NCI-H2171 (cell line): Measurements from ENCODE around the gene AIFM1.

ENCODE experiments used
- DNase-seq: peaks from one replicate; lab custom pipeline; 2025; lab: John Stamatoyannopoulos, UW

AIFM1 gene

DNA sequence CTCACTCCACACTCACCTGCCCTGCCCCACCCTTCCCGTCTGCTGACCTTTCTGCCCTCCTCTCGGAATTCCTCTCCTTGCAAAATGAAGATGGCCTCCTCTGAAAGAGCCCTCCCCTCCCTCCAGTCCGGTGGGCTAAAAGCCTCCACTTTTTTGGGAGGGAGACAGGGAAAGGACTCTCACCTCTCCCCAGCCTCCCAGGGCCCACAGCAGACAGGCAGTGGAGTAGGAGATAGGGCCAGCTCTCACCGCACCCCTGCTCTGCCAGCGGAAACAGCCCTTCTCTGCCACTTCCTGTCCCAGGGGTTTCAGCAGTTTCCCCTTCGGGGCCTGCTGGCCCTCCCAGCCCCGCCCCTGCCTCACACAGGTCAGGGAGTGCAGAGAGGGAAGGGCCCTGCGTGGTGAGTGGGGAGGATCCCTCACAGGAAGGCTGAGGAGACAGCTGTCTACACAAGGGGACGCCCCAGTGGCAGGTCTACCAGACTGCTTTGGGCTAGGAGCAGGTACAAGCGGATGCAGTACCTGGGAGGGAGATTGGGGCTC lies 73.6 kb downstream of the AIFM1 start:
- DNase-seq = no peak

GRCh38 chrX:130090364-130090763 lies 75.3 kb downstream of the AIFM1 start:
- no peak for DNase-seq

DNA sequence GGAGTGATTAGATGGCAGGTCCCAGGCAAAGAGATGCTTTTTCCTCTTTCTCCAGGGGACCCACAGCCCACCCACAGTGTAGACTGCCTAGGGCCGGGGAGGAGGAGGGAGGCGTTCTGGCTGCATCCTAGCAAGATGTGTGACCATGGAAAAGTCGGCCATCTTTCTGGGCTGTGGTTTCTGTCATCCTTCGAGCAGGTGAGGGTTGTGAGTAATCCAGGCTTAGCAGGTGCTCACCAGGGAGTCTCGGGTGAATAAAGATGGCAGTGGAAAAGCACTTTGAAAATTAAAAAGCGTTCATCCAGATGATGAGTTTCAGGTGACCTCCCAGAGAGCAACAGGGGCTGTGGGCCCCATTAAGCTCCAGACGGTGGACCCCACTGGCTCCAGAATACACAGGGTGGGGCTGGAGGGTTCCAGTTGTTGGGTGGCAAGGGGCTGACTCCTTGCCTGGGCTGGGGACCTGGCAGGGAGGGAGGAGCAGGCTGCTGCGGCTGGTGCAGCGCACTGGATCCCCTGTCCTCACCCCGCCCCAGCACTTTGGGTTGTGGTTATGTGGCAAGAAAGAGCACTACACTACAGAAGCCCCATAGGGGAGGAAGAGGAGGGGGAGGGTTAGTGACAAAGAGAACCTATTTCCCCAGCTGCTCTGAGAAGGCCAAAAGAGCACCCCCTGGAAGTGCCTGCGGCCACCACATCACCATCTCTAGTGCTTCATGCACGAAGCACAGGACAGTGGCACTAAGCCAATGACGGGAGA lies 79.0 kb downstream of the AIFM1 start:
- no peak for DNase-seq

- no peak for DNase-seq
Observed at GRCh38 chrX:130085551-130086446, 79.8 kb downstream of the AIFM1 start.

GRCh38 chrX:130084631-130085237 lies 80.9 kb downstream of the AIFM1 start:
- DNase-seq = no peak

DNA sequence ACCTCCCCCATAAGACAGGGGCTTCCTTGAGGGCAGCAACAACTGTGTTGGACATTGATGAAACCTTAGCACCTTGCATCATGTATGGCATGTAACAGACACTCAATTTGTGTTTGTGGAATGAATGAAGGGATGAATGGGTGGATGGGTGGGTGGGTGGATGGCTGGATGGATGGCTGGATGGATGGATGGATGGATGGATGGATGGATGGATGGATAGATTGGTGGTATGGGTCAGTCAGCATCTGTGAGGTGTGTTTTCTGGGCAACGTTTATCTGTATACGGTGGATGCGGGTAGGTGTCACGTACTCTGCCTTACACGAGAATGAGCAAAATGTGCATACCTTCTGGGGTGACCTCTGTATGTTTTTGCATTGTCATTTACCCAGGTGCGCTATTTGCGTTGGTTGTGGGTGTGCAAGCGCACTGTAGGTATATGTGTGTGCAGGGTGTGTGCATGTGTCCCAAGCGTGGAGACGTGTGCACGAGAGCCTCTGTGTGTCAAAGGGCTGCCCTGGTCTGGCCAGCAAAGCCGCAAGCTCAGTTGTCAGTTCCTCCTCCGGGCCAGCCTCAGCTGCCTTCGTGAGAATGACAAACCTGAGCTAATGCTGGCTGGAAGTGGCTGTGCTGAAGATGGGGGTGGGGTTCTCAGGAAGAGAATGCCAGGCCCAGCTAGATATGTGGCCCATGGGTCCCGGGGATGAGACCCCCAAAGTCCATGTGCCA lies 81.8 kb downstream of the AIFM1 start:
- DNase-seq = no peak

DNA sequence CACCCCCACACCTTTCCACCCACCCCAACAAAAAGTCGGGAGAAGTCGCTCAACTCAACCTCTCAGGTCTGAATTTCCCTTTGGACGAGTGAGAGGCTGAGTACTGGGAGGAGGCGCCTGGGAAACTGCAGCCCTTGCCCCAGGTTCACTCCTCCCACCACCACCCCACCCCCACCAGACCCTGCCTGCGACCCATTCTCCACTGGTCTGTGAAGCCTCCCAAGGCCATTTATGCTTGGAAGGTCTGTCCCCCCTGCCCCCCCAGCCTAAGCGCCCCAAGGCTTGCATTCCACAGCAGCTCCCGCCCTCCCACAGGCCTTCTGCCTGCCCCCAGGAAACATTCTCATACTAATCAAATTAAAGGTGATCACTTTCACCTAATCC lies 82.5 kb downstream of the AIFM1 start:
- DNase-seq = no peak

- DNase-seq = no peak
Observed at GRCh38 chrX:130082244-130083106, 83.2 kb downstream of the AIFM1 start.

- DNase-seq = no peak
Observed at GRCh38 chrX:130081421-130082045, 84.1 kb downstream of the AIFM1 start.

DNA sequence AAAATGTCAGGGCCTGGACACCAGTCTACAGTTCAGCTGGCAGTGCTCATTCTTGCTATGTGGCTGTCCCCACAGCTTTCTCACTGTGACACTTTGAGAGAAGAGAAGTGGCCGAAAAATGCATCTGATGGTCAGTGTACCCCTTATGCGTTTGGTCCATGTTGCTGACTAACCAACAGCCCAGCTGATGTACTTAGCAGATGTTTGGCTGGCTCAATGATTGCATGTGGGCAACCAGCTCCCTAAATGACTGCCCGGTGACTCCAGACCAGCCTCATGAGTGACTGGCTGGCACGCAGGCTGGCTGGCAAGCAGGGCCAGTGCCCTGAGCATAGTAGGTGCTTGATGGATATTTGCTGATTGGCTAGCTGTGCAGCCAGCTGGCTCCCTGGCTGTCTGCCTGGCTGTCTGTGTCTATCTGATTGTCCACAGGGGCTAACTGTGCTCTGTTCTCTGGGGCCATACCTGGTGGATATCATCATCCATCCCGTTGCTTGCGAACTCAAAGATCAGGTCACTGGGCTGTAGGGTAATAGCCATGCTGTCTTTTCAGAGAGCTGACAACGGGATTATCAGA lies 84.8 kb downstream of the AIFM1 start:
- no peak for DNase-seq

DNA sequence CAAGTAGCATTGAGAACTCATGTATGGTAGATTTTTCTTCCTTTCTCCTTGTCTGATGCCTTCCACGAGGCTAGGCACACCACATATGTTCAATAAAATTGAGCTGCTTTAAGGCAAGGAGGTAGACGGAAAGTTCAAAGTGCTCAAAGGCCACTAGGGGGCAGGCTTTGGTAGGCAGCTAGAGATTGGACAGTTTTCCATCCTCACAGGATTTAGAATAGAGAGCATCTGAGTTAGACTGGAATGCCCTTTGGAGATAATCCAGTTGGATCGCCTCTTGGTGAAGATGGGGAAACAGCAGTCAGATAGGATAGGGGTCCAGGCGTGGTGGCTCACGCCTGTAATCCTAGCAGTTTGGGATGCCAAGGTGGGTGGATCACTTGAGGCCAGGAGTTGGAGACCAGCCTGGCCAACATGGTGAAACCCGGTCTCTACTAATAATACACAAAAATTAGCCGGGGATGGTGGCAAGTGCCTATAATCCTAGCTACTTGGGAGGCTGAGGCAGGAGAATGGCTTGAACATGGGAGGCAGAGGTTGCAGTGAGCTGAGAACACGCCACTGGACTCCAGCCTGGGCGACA lies 85.7 kb downstream of the AIFM1 start:
- no peak for DNase-seq
